Fibroblast of lung (primary cell): Measurements from ENCODE around the gene OLFM1. TPM values are rescaled to one million over a fixed set of nuclear protein-coding genes. Genes with fewer than 3 reads are reported as not detected.

ENCODE experiments used
- DNase-seq, 2 donors: peaks; one replicate each; pipeline versions ENCODE4 v3.0.0 to v3.0.0-alpha.2; 2010; ENCODE audit warnings: low read depth in 2 of 2
- H2AFZ ChIP-seq: 2 replicates; pipeline ENCODE4 v1.5.1; 2012; ENCODE audit warnings: low read length, control low read depth, inconsistent platforms
- H3K27ac ChIP-seq: 2 replicates; pipeline ENCODE4 v1.5.1; 2011; ENCODE audit warnings: low read length, control low read depth; ENCODE audit not compliant: insufficient read depth
- H3K27me3 ChIP-seq: 2 replicates; pipeline ENCODE4 v1.5.1; 2011; ENCODE audit warnings: mild to moderate bottlenecking, low read length; ENCODE audit not compliant: control insufficient read depth, insufficient read depth
- H3K36me3 ChIP-seq: 2 replicates; pipeline ENCODE4 v1.5.1; 2011; ENCODE audit warnings: low read length; ENCODE audit not compliant: control insufficient read depth, insufficient read depth
- H3K4me1 ChIP-seq: 2 replicates; pipeline ENCODE4 v1.5.1; 2011; ENCODE audit warnings: low read length; ENCODE audit not compliant: control insufficient read depth, insufficient read depth; ENCODE audit errors: extremely low read depth
- H3K4me2 ChIP-seq: 2 replicates; pipeline ENCODE4 v1.5.1; 2011; ENCODE audit warnings: low read length, control low read depth; ENCODE audit not compliant: insufficient read depth; ENCODE audit errors: extremely low read depth
- H3K4me3 ChIP-seq, 4 experiments: fragments of 200-600 bp in 1 of 4; sonication (generic) in 1 of 4; replicated peaks in 1 of 4; 2 replicates each; pipeline ENCODE4 v1.5.1; 2011 to 2016; ENCODE audit warnings: low read length in 4 of 4, low read depth in 3 of 4, mild to moderate bottlenecking in 3 of 4, control low read depth in 2 of 4, inconsistent platforms in 1 of 4, mixed read lengths in 1 of 4; ENCODE audit not compliant: insufficient read depth in 1 of 4; ENCODE audit errors: control extremely low read depth in 1 of 4
- H3K79me2 ChIP-seq: 2 replicates; pipeline ENCODE4 v1.5.1; 2012; ENCODE audit warnings: mild to moderate bottlenecking, low read length, inconsistent platforms; ENCODE audit not compliant: control insufficient read depth, insufficient read depth
- H3K9ac ChIP-seq: 2 replicates; pipeline ENCODE4 v1.5.1; 2011; ENCODE audit warnings: mild to moderate bottlenecking, low read length, control low read depth; ENCODE audit not compliant: insufficient read depth
- H3K9me3 ChIP-seq: 2 replicates; pipeline ENCODE4 v1.5.1; 2012; ENCODE audit warnings: low read depth, low read length; ENCODE audit not compliant: control insufficient read depth, insufficient read depth
- H4K20me1 ChIP-seq: 2 replicates; pipeline ENCODE4 v1.5.1; 2011; ENCODE audit warnings: low read length; ENCODE audit not compliant: control insufficient read depth, insufficient read depth; ENCODE audit errors: extremely low read depth
- CTCF ChIP-seq, 2 donors: IDR thresholded peaks in 1 of 2; conservative IDR thresholded peaks in 1 of 2; 1 replicate in 1 of 2; 2 replicates in 1 of 2; pipeline ENCODE4 v1.5.1; 2011 to 2012; ENCODE audit warnings: low read length in 2 of 2, control low read depth in 1 of 2, inconsistent platforms in 1 of 2, low read depth in 1 of 2, mild to moderate bottlenecking in 1 of 2
- EZH2 ChIP-seq: IDR thresholded peaks from 2 replicates; pipeline ENCODE4 v1.5.1; 2012; ENCODE audit warnings: low read length, control low read depth, mild to moderate bottlenecking; ENCODE audit errors: missing control alignments
- polyA plus RNA-seq, 2 donors: library from polyadenylated mRNA; depleted of rRNA in 1 of 2; stranded (reverse) in 1 of 2; unstranded in 1 of 2; fragments of >200 nt; gene quantifications; 2 replicates each; pipeline ENCODE4 v1.2.1, GENCODE V29; 2011 to 2012; ENCODE audit warnings: missing spikeins in 1 of 2
- total RNA-seq: library from RNA; depleted of rRNA; stranded (reverse); fragments of >200 nt; gene quantifications from 2 replicates; pipeline ENCODE4 v1.2.1, GENCODE V29; 2014

Gene OLFM1
- total and polyA plus RNA-seq, 2 donors (not counting 1 experiment from before 2014, with no cell fraction given) = 2.0 to 7.6 TPM

DNA sequence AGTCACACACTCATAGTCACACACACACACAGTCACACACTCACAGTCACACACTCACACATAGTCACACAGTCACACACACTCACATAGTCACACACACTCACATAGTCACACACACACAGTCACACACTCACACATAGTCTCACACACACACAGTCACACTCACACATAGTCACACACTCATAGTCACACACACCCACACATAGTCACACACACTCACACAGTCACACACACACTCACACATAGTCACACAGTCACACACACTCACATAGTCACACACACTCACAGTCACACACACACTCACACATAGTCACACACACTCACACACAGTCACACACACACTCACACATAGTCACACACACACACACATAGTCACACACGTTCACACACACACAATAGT lies 4.1 kb downstream of the OLFM1 start:
- H3K36me3 ChIP-seq = no peaks in the 10 kb centered on the region
- no peak for DNase-seq
- no peaks in the 10 kb centered on the region for H4K20me1 ChIP-seq
- H3K27me3 ChIP-seq = peaks cover 12% of the 10 kb centered on the region
- H3K4me1 ChIP-seq = no peaks in the 10 kb centered on the region
- H2AFZ ChIP-seq = no peak overlapping the region
- no peak overlapping the region for H3K4me2 ChIP-seq
- TF ChIP-seq EZH2 = no peak
- no peak overlapping the region for H3K4me3 ChIP-seq
- no peak overlapping the region for H3K27ac ChIP-seq
- H3K79me2 ChIP-seq = no peaks in the 10 kb centered on the region
- no peaks in the 10 kb centered on the region for H3K9me3 ChIP-seq
- H3K9ac ChIP-seq = no peak overlapping the region

- Histone ChIP-seq H3K4me1 (no peaks in the 10 kb centered on the region), H3K36me3 (no peaks in the 10 kb centered on the region), H3K4me3 (no peak overlapping the region), H3K27ac (no peak overlapping the region), H2AFZ (no peak overlapping the region), H3K79me2 (no peaks in the 10 kb centered on the region), H3K27me3 (peaks cover 12% of the 10 kb centered on the region), H3K4me2 (no peak overlapping the region), H3K9me3 (no peaks in the 10 kb centered on the region), H3K9ac (no peak overlapping the region), H4K20me1 (no peaks in the 10 kb centered on the region)
- TF ChIP-seq EZH2 (no peak), CTCF (conservative IDR thresholded peaks at IDR 0.05 in 1 of 2, IDR thresholded peaks at IDR 0.05 in 1 of 2; ENCODE audit: low read depth in 1 of 2, low read length in 2 of 2) (no peak)
- DNase-seq = no peak
Measured at GRCh38 chr9:135093111-135093510, 5.6 kb downstream of the OLFM1 start.

DNA sequence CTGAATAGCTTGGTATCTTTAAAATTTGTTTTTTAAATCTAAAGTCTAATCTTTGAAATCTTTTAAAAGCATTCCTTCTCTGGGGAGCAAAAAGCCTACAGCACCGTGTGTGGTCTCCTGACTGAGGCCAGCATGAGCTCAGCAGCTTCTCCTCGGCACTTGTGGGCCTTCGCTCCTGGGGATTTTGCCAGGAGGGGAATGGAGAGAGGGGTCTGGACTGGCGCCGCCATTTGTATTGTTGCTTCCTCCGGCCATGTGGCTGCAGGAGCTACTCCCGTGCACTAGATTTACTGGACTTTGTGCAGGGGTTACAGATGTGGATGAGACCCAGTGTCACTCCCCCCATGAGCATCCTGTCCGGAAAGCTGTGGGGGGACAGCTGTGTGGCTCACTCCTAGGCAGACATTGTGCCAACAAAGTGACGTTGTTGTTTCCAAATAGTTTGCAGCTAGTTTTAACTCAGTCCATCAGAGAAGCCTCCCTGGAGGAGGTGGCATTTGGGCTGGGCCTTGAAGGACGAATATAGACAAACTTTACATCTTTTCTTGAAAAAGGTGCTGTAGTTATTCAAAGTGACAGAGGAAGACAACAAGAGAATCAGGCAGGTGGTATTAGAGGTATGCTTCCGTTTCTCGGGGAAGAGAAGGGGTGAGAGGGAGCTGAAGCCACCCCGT lies 6.6 kb downstream of the OLFM1 start:
- Histone ChIP-seq H3K27me3 (peaks cover 5% of the 10 kb centered on the region), H3K9me3 (no peaks in the 10 kb centered on the region), H3K27ac (no peak overlapping the region), H4K20me1 (no peaks in the 10 kb centered on the region), H2AFZ (no peak overlapping the region), H3K4me1 (no peaks in the 10 kb centered on the region), H3K4me3 (no peak overlapping the region), H3K36me3 (no peaks in the 10 kb centered on the region), H3K9ac (no peak overlapping the region), H3K79me2 (no peaks in the 10 kb centered on the region), H3K4me2 (no peak overlapping the region)
- TF ChIP-seq CTCF (conservative IDR thresholded peaks at IDR 0.05 in 1 of 2, IDR thresholded peaks at IDR 0.05 in 1 of 2; ENCODE audit: low read depth in 1 of 2, low read length in 2 of 2) = no peak
- no peak for TF ChIP-seq EZH2
- DNase-seq = no peak
